NCI-H524 treated with DMSO at 0.1 percent for 48 hours (cell line): ENCODE measurements around the gene GALNTL6.

ENCODE experiments used
- DNase-seq: peaks from one replicate; lab custom pipeline; 2025; lab: John Stamatoyannopoulos, UW

GALNTL6 gene

DNA sequence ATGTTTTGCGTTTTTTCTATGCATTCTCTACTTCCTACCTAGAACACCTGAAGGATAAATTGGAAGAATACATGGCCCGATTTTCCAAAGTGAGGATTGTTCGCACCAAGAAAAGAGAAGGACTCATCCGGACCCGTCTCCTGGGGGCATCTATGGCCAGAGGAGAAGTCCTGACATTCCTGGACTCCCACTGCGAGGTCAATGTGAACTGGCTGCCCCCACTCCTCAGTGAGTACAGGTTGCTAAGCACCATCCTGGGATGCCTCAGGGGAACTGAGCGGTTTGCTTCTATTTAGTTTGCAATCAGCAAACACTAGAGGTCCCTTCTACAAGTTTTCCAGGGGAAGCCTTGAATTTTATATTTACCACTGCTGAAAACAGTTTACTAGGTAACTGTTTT is 996.1 kb downstream of the GALNTL6 start:
- DNase-seq = no peak

DNA sequence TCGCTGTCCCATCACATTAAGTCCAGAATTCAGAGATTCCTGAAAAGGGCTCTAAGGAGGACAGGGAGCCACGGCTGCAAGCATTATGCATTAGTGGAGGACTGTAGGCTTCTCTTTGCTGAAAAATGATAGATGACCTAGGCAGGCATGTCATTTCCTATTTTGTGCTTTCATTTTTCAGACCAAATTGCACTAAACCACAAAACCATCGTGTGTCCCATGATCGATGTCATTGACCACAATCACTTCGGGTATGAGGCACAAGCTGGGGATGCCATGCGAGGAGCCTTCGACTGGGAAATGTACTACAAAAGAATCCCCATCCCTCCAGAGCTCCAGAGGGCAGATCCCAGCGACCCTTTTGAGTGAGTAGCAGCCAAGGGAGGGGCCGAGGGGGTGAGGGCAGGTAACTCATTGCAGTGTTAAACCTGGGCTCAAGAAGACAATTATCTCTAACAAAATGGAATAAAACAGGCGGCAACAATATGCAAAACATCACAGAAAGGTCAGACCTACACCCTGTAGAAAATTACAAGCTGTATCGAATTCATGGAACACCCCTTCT is 1000.2 kb downstream of the GALNTL6 start:
- no peak for DNase-seq

DNA sequence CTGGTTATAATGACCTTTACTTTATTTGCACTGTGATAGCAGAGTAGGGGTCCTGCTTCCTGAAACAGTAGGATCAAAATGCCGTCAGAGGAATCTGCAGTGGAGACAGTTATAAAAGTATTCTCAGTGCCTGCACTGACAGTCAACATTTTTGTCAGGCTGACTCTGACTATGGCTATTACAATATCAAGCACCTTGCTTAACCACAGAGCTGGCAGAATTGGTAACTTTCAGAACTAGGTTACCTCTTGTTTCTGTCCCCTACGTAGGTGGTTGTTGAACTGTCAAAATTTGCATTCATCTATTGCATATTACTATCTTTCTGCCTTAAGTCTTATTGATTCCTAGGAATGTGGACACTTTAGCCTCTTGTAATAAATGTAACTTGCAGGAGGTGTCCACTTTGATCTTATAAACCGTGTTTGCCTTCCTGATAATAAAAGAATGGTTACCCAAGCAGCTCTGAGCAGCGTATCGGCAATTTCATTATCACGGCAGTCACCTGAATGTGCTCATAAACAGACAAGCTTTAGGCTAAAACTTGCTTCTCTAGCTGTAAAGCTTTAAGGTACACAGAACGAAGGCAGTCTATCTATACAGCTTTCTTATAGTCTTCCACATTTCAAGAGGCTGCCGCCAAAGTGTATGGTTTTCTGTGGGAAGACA is 1002.4 kb downstream of the GALNTL6 start:
- no peak for DNase-seq

DNA sequence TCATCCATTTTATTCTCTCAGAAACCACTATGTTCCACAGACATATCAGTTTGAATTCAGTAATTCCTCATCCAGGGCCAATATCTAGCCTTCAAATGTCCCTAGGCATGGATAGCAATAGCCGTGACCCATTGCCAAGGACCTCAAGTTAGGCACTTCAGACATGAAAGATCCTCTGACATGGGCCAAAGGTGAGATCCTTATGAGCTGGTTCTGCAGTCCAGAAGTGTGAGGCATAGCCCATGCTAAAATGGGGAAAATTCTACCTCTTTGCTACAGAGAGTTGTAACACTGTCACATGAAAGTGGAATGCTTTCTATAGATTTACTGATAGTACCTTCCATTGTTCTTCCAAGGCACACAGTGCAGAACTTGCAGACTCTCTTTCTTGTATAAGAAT is 1005.7 kb downstream of the GALNTL6 start:
- no peak for DNase-seq

DNA sequence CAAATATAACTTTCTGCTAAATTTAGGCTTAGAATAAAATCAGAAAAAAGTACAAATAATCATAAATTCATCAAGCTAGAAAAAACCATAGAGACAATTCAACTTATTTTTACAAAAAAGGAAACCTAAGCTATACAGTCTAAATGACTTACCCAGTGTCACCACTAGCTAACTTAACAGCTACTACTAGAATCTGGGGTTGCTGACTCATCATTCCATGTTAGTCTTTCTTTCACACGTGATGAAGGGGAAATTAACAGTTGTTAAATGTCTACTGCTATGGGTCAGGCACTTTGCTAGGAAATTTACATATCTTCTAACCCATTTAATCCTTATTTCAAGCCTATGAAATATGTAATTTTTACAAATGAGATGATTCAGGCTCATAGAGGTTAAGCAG is 1006.1 kb downstream of the GALNTL6 start:
- no peak for DNase-seq

DNA sequence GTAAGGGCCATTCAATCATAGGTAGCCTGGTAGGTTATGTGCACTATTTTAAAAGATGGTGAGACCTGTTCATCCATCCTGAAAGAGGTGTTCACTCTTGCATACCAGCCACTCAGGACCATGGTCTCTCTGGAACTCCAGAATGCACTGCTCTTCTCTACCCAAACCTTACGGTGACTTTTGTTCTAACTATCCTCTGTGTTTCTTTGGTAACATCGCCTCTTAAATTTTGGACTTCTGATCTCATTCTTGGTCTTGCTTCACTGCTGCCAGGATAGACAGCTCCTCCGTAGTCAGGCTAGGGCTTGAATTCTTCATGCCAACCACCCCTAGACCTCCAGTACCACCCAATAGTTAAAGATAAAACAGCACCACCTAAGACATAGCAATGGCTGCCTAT is 1009.1 kb downstream of the GALNTL6 start:
- DNase-seq = no peak

DNA sequence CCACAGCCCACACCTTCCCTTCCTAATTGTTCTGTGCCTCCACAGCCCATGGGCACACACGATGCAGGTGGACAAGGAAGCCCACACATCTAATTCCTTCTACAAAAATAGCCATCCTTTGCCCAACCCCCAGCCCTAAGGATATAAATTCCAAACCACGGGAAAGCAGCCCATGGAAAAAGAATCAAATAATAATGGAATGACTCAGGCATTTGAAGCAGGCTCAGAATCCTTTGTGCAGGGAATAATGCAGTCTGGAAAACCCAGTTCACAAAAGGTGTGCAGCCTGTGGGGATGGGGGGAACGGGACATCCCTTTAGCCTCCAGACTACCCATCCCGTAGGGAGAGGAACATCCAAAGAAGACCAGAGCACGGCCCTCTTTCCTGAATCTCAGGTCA is 1013.1 kb downstream of the GALNTL6 start:
- DNase-seq = no peak

DNA sequence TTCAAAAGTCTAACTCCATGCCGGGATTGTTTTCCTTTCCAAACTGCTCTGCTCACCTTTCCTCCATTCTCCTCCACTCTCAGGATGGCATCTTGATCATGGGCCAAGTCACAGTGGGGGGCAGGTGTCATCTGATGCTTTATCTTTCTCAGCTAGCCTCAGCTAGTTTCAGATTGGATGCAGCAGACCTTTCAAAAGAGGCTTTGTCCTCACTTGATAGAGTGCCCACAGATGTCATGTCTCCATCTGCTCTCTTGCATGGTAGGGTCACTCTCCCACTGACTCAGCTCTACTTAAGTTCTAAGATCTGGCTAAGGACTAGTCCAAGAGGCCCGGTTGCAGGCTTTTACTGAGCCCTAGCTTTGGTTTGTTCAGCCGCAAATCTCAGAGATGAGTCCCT is 1013.7 kb downstream of the GALNTL6 start:
- peak; percentile 55 for DNase-seq

DNA sequence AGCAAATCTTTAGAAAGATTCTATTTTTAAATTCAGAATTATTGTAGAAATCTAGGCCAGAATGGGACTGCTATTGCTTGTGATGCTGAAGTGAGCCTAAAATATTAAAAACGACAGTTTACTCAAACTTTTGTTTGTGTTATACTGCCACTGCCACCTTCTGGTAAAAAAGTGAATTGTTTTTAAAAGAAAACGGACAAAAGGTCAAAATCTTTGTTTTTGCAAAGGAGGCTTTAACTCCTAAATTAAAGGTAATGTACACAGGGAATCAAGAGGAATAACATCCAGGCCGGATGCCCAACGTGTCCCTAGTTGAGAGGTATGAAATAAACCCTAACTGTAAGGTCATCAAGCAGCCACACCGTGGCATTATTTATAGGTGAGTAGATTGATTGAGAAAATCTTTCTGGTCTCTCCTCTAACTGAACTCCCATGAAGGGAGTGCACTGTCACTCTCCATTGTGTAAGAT is 1017.1 kb downstream of the GALNTL6 start:
- DNase-seq = peak; percentile 1

DNA sequence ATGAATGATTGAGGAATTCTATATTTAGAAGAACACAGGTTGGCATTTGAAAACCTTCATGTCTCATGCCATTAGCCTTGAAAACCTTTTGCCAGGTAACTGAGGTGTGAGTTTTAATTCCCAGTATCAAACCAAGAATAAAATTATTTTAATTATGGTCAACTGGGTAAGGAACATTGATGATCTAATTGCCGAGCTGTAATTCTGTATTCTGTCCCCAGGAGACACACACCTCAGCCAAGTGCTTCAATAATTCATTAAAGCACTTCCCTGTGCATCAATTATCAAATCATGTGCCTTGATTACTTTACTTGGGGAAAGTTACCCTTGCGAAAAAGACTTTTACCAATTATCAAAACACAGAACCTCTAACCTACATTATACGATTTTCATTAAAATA is 1023.5 kb downstream of the GALNTL6 start:
- no peak for DNase-seq

DNA sequence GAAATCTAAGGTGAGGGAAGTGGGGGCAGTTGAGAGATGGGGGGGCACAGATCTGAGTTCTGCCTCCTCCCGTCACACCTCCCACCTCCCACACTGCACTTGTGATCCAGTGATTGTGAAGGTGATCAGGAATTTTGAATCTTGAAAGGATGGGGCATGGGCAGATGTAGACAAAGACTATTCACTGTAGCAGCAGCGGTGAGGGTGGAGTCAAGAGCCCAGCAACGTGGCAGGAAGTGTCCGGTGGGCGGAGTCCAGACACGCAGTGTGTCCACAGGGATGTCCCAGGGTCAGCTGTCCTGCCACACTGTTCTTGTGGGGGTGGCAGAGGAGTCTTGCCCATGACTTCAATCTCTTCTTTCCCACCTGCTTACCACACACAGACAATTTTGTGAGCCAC is 1024.9 kb downstream of the GALNTL6 start:
- DNase-seq = no peak

DNA sequence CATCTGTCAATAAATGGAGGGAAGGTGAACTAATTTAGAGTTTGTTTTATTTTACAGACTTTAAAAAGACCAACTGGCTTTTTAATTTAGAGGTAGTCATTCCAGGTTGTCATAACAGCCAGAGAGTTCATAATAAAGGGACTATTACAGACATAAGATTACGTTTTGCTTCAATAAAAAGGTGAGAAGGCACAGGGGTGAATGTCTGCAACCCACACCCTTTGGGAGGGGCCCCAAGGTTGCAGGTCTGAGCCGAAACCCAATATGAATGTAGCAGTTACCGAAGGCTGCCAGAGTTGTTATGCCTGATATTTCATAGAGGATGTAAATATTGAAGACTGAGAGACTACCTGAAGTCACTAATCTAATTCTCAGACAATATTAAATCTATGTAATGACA is 1025.7 kb downstream of the GALNTL6 start:
- no peak for DNase-seq

DNA sequence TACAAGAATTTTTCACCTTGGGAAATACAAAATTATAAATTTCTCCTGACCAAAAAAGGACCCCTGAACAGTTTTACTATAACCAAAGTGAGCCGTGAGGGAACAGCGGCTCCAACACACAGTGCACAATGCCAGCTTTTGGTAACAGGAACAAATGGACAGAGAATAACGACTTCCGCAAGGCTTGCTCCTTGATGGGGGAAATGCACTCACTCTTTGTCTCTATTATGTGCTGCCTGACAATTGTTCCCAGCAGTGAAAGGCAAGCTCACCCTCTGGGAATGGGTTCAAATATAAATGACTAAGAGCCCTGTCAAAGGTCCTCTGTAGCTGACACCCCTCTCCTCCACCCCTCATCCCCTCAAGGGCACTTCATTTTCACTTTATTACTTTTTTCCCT is 1029.6 kb downstream of the GALNTL6 start:
- DNase-seq = no peak

DNA sequence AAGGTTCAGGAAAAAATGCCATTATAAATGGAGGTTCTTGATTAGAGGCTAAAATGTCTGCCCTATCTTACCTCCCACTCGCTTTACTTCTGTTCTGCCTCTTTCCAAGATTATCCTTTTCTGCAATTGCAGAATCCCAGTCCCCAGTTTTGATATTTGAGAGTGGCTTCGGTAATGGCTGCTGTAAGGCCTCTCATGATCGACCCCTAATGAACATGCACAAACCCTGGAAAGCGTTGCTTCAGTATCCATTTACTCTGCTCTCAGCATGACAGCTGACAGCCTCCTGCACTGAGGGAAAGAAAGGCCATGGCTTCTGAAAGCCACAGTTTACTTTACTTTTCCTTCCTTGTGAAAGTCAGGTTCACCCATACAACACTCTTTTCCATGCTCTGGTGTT is 1030.0 kb downstream of the GALNTL6 start:
- DNase-seq = no peak

DNA sequence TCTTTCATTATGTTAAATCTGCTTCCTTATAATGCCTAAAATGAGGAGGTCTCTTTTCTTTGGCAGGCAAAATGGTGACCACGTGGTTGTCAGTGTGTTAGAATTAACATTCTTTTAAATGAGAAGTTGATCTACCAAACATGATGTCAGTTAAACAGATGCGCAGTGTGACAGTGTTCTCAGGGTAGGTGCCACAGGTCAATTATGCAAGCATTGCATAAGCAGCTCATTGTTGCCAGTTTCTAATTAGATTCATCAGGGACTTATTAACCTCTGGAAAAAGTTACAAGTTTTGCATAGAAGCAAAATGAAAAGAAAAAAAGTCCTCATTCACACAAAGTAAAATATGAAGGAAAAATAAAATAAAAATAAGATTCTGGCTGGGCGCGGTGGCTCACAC is 1031.4 kb downstream of the GALNTL6 start:
- no peak for DNase-seq

DNA sequence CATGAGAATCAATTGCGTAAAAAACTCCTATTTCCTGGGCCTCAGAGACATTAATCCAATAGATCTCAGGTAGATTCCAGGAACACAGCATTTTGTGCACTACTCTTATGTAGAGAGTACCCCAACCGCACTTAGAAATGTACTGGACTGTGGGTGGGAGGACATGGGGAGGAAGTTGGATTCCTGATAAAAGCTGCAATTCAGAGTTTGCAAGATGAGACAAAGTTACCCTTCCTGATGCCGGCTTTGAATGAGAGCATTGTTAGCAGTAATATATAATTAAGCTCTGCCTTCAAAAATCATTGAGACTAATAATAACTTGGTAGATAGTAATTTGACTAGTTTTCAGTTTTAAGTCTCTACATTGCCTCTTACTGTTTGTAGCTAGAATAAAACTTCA is 1032.1 kb downstream of the GALNTL6 start:
- DNase-seq = no peak

DNA sequence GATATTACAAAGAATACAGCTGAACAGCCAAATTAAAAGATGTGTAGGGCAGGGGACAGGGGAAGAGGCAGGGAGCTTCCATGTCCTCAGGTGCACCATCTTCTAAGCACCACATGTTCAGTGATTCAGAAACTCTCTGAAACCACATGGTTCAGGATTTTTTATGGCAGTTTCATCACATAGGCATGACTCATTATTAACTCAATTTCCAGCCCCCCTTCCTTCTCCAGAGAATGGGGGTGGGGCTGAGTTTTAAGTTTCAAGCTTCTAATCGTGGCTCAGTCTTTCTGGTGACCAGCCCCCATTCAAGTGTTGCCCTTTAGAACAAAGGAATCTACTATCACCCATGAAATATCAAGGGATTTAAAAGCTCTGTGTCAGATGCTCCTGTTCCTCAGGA is 1037.6 kb downstream of the GALNTL6 start:
- DNase-seq = no peak

DNA sequence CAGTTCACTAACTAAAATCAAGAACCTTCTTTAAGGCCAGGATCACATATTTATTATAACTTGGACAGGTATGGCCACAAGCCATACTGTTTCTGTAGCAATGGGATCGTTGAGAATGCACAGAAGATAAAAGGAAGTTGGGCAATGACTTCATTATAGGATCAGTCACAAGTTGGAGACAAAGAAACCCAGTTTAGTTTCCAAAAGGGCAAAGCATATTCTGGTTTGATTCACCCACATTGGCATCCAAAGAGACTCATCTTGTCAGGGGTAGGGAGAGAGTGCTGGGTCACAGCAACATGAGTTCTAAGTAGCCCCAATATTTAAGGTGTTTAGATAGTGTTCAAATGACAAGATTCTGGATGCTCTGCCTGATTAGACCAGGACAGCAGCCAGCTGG is 1038.3 kb downstream of the GALNTL6 start:
- no peak for DNase-seq

DNA sequence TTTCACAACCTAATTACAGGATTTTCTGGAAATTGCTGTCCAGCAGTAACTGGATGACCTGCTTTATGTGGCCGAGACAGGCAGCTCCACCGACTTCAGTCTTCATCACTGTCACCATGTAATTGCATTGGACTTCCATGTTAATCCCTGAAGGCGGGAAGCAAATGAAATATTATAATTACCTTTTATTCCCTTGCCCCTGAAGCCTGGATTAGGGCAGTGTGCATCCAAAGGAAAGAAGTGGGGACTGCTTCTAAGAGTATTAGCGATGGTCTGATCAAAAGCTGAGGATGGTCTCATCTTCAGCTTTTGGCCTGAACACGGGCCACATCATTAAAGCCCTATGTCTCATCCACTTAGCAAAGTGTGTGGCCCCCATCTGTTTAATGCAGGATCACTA is 1043.8 kb downstream of the GALNTL6 start:
- no peak for DNase-seq

DNA sequence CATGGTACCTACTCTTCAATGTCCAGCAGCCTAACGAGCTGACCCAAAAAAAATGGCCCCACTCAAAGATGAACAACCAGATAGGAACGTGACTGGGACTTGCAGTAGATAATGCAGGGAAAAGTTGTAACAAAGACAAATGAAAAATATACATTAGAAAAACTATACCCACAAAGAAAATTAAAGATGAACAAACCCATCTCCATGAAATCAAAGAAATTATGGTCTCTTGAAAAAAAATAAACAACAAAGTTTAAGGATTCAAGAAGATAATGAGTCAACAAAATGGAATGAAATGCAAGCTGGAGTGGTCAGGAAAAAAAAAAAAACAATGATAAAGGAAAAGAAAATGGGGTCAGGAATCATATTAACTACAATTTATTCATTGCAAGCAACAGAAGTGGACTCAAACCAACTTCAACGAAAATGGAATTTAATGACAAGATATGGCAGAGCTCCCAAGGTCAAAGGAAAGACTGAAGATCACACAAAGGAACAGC is 1045.6 kb downstream of the GALNTL6 start:
- no peak for DNase-seq

DNA sequence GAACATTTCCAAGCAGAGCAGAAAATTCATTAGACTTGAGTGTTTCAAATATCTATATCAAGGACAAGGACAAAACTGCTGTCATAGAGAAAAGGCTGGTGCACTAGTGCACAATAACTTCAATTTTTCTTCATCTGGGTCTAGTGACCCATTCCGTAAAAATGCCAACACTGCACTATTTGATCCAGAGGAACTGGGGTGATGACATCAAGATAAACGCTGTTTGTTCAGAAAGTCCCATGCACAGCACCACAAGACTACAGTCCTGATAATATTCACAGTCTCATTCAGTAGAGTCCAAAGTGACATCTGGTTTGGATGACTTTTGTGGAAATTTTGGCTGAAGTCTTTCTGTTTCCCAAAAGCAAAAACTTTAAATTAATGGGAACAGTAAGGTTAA is 1051.9 kb downstream of the GALNTL6 start:
- DNase-seq = no peak

DNA sequence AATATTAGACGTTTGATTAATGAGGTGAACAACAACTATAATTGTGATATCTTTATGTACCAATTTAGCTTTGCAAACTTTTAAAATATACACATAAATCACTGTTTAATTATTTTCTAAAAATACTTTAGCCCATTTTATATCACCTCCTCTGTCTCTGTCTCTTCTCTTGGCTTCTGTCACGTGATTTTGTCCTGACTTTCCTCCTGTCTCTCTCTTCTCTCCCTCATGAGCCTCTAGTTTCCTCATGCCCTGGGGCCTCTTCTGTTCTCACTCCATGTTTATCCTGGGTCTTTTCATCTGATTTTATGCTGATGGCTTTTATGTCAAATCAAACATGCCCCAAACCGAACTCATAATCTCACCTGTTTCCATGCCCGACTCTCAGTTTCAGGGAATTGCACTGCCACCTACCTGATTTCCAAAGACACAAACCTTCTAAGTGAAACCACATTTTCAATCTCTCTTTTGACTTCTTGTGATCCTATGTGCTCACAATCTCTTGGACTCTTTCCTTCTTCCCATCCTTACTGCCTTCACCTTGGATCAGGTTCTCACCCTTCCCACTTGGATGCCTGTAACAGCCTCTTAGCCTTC is 1052.4 kb downstream of the GALNTL6 start:
- DNase-seq = no peak

DNA sequence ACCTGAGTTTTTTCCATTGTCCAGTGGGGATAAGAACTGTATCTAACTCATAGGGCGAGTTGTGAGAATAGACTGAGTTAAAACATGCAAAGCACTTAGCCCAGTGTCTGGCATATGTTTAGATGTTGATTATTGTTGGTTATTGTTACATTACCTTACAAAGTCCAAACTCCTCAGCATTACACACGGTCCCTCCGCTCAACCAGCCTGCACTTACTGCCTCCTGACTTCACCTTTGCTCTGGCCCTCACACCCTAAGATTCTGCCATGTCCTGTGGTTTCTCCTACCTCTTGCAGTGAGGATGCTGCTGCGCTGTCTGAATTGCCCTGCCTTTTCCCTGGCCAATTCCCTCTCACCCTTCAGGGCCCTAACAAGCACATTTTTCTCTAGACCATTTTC is 1053.2 kb downstream of the GALNTL6 start:
- DNase-seq = no peak

DNA sequence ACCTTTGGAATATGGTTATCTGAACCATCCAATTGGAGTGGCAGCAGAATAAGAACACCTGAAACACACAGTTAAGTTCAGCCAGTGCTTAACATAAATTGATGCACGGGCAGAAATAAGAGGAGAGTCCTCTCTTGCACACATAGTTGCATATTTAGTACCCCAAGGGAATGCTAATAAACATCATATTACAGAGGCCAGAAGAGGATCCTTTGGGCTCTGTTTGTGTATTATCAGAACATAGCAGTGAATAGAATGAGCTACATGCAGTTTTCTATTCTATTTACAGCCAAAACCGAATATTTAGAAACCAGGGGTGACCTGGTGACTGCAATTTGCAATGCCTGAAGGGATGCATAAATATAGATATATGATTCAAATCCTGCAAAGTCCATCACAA is 1054.6 kb downstream of the GALNTL6 start:
- DNase-seq = no peak
